PC-9 (cell line): ENCODE data around the gene NAT9.

Source experiments
- CTCF ChIP-seq: fragments of 200-600 bp; sonication (generic); conservative IDR thresholded peaks from 2 replicates; pipeline ENCODE4 v1.6.1; 2017; ENCODE audit warnings: mixed run types, antibody characterized with exemption, mild to moderate bottlenecking, moderate library complexity
- EZH2 ChIP-seq: fragments of 200-600 bp; sonication (generic); IDR thresholded peaks from 2 replicates; pipeline ENCODE4 v1.8.0; 2017; ENCODE audit warnings: antibody characterized with exemption, low read depth

- TF ChIP-seq EZH2: no peak
- no peak for TF ChIP-seq CTCF
Observed at GRCh38 chr17:74800531-74800930, 24.4 kb upstream of the NAT9 start.
